K562 (cell line): Measurements from ENCODE around the gene SPAG7. TPM values are rescaled to one million over a fixed set of nuclear protein-coding genes. Genes with fewer than 3 reads are reported as not detected.

Experiments used
- DLX4 ChIP-seq: fragments of 250-450 bp; sonication (Bioruptor Pico); IDR thresholded peaks from 2 replicates; pipeline ENCODE4 v1.6.1; 2021; ENCODE audit warnings: mild to moderate bottlenecking
- EWSR1 ChIP-seq: fragments of 450-650 bp; IDR thresholded peaks from 2 replicates; pipeline ENCODE4 v1.6.1; 2018; ENCODE audit warnings: borderline replicate concordance, mild to moderate bottlenecking, low read depth, moderate library complexity; ENCODE audit not compliant: partially characterized antibody
- FOXK2 ChIP-seq, 2 experiments: fragments of 450-650 bp; IDR thresholded peaks in 1 of 2; conservative IDR thresholded peaks in 1 of 2; 2 replicates each; pipeline ENCODE4 v1.6.1; 2016; ENCODE audit warnings: low read depth in 2 of 2, mild to moderate bottlenecking in 1 of 2
- FOXP1 ChIP-seq: sonication (generic); formaldehyde crosslinking; IDR thresholded peaks from 2 replicates; pipeline ENCODE4 v1.8.0; 2022; ENCODE audit warnings: mild to moderate bottlenecking, missing genetic modification reagents
- HBP1 ChIP-seq: fragments of 450-650 bp; formaldehyde crosslinking; IDR thresholded peaks from 2 replicates; pipeline ENCODE4 v1.4.0; 2022; ENCODE audit warnings: missing genetic modification characterization
- POLR3G ChIP-seq: IDR thresholded peaks from 2 replicates; pipeline ENCODE4 v1.6.1; 2011; ENCODE audit not compliant: insufficient read length, insufficient replicate concordance; ENCODE audit errors: extremely low read depth
- SIN3A ChIP-seq, 2 experiments: fragments of 150-350 bp in 1 of 2; IDR thresholded peaks; 2 replicates each; pipeline ENCODE4 v1.6.1; 2011 to 2016; ENCODE audit warnings: borderline replicate concordance in 2 of 2, low read depth in 2 of 2, low read length in 2 of 2, mild to moderate bottlenecking in 2 of 2, moderate library complexity in 2 of 2; ENCODE audit not compliant: control insufficient read depth in 1 of 2
- SMARCE1 ChIP-seq: fragments of 450-650 bp; IDR thresholded peaks from 2 replicates; pipeline ENCODE4 v1.7.1; 2016; ENCODE audit warnings: mild to moderate bottlenecking
- SOX6 ChIP-seq: fragments of 450-650 bp; IDR thresholded peaks from 2 replicates; pipeline ENCODE4 v1.6.1; 2014; ENCODE audit warnings: mild to moderate bottlenecking
- ZBTB8A ChIP-seq: fragments of 450-650 bp; IDR thresholded peaks from 2 replicates; pipeline ENCODE4 v1.6.1; 2018; ENCODE audit warnings: mild to moderate bottlenecking, moderate library complexity; ENCODE audit not compliant: partially characterized antibody
- ZNF77 ChIP-seq: fragments of 250-450 bp; sonication (Bioruptor Pico); IDR thresholded peaks from 2 replicates; pipeline ENCODE4 v1.5.0; 2020
- ZNF778 ChIP-seq: fragments of 450-650 bp; formaldehyde crosslinking; IDR thresholded peaks from 2 replicates; pipeline ENCODE4 v1.4.0; 2020; ENCODE audit warnings: mild to moderate bottlenecking, moderate library complexity
- polyA plus RNA-seq, 8 experiments: library from polyadenylated mRNA; depleted of rRNA in 4 of 8; stranded (reverse) in 5 of 8; unstranded in 3 of 8; fragments of >200 nt; fragmentation: Nextera tagmentation in 2 of 8; fragmentation: Illumina TruSeq in 1 of 8; extraction: Ambion mirVana in 2 of 8; extraction: Trizol in 1 of 8; gene quantifications; 2 replicates each; pipeline versions ENCODE4 v1.2.1 to v1.2.3, GENCODE V29; 2011 to 2014; ENCODE audit warnings: inconsistent platforms in 1 of 8, missing spikeins in 1 of 8
- total RNA-seq, 7 experiments: library from RNA; depleted of rRNA in 6 of 7; stranded (reverse); fragments of >200 nt in 6 of 7; fragmentation: Illumina TruSeq in 2 of 7; extraction: Trizol in 2 of 7; gene quantifications; 2 replicates each; pipeline versions ENCODE4 v1.2.1 to v1.2.3, GENCODE V29; 2011 to 2021; ENCODE audit warnings: low replicate concordance in 1 of 7
- TF ChIP-seq, protein P1 (sequence below): fragments of 250-450 bp; sonication (Bioruptor Pico); IDR thresholded peaks from 2 replicates; pipeline ENCODE4 v1.5.1; 2021; ENCODE audit warnings: mild to moderate bottlenecking
- TF ChIP-seq, protein P2 (sequence below), 2 experiments: fragments of 450-650 bp; formaldehyde crosslinking in 1 of 2; IDR thresholded peaks; 2 replicates each; pipeline versions ENCODE4 v1.4.0 to v1.6.1; 2014 to 2020; ENCODE audit warnings: mild to moderate bottlenecking in 2 of 2, borderline replicate concordance in 1 of 2, low read depth in 1 of 2

The SPAG7 gene
- total and polyA plus RNA-seq, 9 of the 15 experiments (the other 6 are each of a cell fraction or from before 2014, with no cell fraction given): 5.6 to 53.5 (median 36.3) TPM

DNA sequence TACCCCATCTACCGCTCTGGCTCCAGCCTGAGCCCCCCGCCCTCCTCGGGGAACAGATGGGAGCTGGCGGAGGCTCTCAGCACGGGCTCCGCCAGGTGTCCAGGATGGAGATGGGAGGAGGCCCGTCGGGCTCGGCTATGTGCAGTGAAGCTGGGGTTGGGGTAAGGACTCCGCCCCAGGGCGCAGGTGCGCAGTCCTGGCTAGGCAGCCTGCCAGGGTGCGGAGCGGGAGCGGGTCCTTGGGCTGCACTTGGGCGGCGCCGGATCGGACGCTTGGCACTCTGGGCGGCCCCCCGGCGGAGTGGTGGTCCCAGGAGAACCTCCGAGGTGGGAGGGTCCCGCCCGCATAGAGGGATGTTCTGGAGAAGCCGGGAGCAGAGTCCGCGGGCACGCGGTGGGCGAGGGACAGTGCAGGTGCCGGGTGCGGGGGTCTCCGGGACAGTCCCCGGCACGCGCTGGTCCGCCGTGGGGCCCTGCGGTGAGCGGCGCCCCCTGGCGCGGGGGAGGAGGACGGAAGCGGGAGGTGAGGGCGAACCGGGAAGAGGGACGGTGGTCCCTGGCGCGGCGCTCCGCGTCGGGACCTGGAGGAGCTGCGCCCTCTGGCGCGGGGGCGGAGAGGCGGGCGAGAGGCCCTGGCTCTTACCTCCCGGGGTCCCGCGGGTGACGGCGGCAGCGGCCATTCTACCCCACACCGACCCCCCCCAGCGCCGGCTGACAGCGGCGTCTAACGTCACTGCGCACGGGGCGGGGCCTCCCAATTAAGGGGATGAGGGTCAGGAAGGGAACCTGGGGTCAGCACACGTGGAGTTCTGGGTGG, 19.5 kb upstream of the SPAG7 start, which contains the start of gene CAMTA2 (continued):
- no peak for TF ChIP-seq ZNF778 (CRISPR knock-in tag)
- TF ChIP-seq SOX6: 0 out of 2 replicates have a peak, but pooled peaks have one; percentile 12
- TF ChIP-seq ZNF77 (CRISPR knock-in tag): no peak
- no peak for TF ChIP-seq HBP1
- TF ChIP-seq, protein P1, sequence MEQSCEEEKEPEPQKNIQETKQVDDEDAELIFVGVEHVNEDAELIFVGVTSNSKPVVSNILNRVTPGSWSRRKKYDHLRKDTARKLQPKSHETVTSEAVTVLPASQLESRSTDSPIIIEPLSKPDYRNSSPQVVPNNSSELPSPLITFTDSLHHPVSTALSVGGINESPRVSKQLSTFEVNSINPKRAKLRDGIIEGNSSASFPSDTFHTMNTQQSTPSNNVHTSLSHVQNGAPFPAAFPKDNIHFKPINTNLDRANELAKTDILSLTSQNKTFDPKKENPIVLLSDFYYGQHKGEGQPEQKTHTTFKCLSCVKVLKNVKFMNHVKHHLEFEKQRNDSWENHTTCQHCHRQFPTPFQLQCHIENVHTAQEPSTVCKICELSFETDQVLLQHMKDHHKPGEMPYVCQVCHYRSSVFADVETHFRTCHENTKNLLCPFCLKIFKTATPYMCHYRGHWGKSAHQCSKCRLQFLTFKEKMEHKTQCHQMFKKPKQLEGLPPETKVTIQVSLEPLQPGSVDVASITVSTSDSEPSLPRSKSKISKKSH: no peak
- TF ChIP-seq FOXP1 (CRISPR knock-in tag): peak; percentile 85
- no peak for TF ChIP-seq FOXK2 (conservative IDR thresholded peaks at IDR 0.05 in 1 of 2, IDR thresholded peaks at IDR 0.05 in 1 of 2; ENCODE audit: low read depth in 2 of 2)
- no peak for TF ChIP-seq EWSR1
- TF ChIP-seq DLX4 (CRISPR knock-in tag): no peak
- peak in 1 of 2 experiments; percentile 60; a peak in 2 of 4 replicates for TF ChIP-seq SIN3A (IDR thresholded peaks at IDR 0.05; ENCODE audit: borderline replicate concordance in 2 of 2, control insufficient read depth in 1 of 2, low read depth in 2 of 2, low read length in 2 of 2)
- TF ChIP-seq ZBTB8A: no peak
- no peak for TF ChIP-seq SMARCE1
- no peak for TF ChIP-seq POLR3G
- TF ChIP-seq, protein P2, sequence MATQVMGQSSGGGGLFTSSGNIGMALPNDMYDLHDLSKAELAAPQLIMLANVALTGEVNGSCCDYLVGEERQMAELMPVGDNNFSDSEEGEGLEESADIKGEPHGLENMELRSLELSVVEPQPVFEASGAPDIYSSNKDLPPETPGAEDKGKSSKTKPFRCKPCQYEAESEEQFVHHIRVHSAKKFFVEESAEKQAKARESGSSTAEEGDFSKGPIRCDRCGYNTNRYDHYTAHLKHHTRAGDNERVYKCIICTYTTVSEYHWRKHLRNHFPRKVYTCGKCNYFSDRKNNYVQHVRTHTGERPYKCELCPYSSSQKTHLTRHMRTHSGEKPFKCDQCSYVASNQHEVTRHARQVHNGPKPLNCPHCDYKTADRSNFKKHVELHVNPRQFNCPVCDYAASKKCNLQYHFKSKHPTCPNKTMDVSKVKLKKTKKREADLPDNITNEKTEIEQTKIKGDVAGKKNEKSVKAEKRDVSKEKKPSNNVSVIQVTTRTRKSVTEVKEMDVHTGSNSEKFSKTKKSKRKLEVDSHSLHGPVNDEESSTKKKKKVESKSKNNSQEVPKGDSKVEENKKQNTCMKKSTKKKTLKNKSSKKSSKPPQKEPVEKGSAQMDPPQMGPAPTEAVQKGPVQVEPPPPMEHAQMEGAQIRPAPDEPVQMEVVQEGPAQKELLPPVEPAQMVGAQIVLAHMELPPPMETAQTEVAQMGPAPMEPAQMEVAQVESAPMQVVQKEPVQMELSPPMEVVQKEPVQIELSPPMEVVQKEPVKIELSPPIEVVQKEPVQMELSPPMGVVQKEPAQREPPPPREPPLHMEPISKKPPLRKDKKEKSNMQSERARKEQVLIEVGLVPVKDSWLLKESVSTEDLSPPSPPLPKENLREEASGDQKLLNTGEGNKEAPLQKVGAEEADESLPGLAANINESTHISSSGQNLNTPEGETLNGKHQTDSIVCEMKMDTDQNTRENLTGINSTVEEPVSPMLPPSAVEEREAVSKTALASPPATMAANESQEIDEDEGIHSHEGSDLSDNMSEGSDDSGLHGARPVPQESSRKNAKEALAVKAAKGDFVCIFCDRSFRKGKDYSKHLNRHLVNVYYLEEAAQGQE (IDR thresholded peaks at IDR 0.05; ENCODE audit: borderline replicate concordance): peak; percentile 45; the same call in 1 of the 2 replicates
- TF ChIP-seq, protein P2 (CRISPR knock-in tag; IDR thresholded peaks at IDR 0.05; ENCODE audit: low read depth): 0 out of 2 replicates have a peak, but pooled peaks have one; percentile 27
